ENCODE measurements around the gene GRK2.
"Not testable (repeated sequence)": the region's sequence is repeated elsewhere in the genome, so short reads cannot be mapped to it uniquely, and the experiment has no call there.

Gene GRK2

GRCh38 chr11:67266449-67267187 lies at the start of gene GRK2:
Gene GRK2, plus strand, starts transcription at chr11:67266473. Its CDS starts 227 bp downstream, at chr11:67266700.
- DNase-seq, result no peak

GRCh38 chr11:67227726-67228125 lies 38.5 kb upstream of the GRK2 start:
- no peak for DNase-seq

GRCh38 chr11:67230406-67230805 lies 35.9 kb upstream of the GRK2 start:
- no peak for DNase-seq

GRCh38 chr11:67230886-67231285 lies 35.4 kb upstream of the GRK2 start:
- DNase-seq, result no peak

GRCh38 chr11:67233584-67234190 lies 32.6 kb upstream of the GRK2 start:
- DNase-seq, result no peak

- not testable (repeated sequence) for DNase-seq
Observed at GRCh38 chr11:67234571-67234970, 31.7 kb upstream of the GRK2 start.

- DNase-seq, result no peak
Observed at GRCh38 chr11:67237574-67237973, 28.7 kb upstream of the GRK2 start.

GRCh38 chr11:67238894-67239782 lies 27.1 kb upstream of the GRK2 start:
- peak; percentile 79 for DNase-seq

GRCh38 chr11:67239783-67240575 lies 26.3 kb upstream of the GRK2 start:
- DNase-seq, result peak; percentile 100

- peak; percentile 76 for DNase-seq
Observed at GRCh38 chr11:67240576-67241389, 25.5 kb upstream of the GRK2 start.

- no peak for DNase-seq
Observed at GRCh38 chr11:67242548-67242947, 23.7 kb upstream of the GRK2 start.

GRCh38 chr11:67243051-67243450 lies 23.2 kb upstream of the GRK2 start:
- DNase-seq, result no peak

- DNase-seq, result no peak
Observed at GRCh38 chr11:67245046-67245445, 21.2 kb upstream of the GRK2 start.

GRCh38 chr11:67247946-67248550 lies 18.2 kb upstream of the GRK2 start:
- DNase-seq, result no peak

- DNase-seq, result peak; percentile 95
Observed at GRCh38 chr11:67248653-67249052, 17.6 kb upstream of the GRK2 start.

- no peak for DNase-seq
Observed at GRCh38 chr11:67250059-67251043, 15.9 kb upstream of the GRK2 start.

GRCh38 chr11:67251841-67252240 lies 14.4 kb upstream of the GRK2 start:
- DNase-seq, result no peak

GRCh38 chr11:67252831-67253239 lies 13.4 kb upstream of the GRK2 start:
- DNase-seq, result peak; percentile 61

GRCh38 chr11:67253872-67254624 lies 12.2 kb upstream of the GRK2 start:
- DNase-seq, result no peak
